Peyer's patch (tissue), 4 donors: ENCODE data around the gene RFTN2.
"Not testable (repeated sequence)": the region's sequence is repeated elsewhere in the genome, so short reads cannot be mapped to it uniquely, and the experiment has no call there.

ENCODE experiments used
- POLR2A ChIP-seq, 2 donors: fragments of 450-650 bp; IDR thresholded peaks; one replicate each; pipeline ENCODE4 v1.5.1; 2017; ENCODE audit warnings: antibody characterized with exemption in 2 of 2, mild to moderate bottlenecking in 2 of 2, moderate library complexity in 2 of 2
- TF ChIP-seq, protein P1 (sequence below), 6 experiments: fragments of 450-650 bp in 4 of 6; fragments of 200-600 bp in 2 of 6; sonication (generic) in 1 of 6; IDR thresholded peaks; one replicate each; pipeline ENCODE4 v1.5.1; 2017 to 2019; ENCODE audit warnings: antibody characterized with exemption in 6 of 6, mild to moderate bottlenecking in 3 of 6, moderate library complexity in 1 of 6

DNA sequence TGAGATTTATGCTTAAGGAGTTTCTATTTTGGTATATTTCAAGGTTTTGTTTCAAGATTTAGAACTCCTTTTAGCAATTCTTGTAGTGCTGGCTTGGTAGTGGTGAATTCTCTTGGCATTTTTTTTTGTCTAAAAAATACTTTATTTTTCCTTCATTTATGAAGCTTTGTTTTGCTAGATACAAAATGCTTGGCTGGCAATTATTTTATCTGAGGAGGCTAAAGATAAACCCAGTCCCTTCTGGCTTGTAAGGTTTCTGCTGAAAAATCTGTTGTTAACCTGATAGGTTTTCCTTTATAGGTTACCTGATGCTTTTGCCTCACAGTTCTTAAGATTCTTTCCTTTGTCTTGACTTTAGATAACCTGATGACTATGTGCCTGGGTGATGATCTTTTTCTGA is 24.3 kb upstream of the RFTN2 start:
- TF ChIP-seq, protein P1, sequence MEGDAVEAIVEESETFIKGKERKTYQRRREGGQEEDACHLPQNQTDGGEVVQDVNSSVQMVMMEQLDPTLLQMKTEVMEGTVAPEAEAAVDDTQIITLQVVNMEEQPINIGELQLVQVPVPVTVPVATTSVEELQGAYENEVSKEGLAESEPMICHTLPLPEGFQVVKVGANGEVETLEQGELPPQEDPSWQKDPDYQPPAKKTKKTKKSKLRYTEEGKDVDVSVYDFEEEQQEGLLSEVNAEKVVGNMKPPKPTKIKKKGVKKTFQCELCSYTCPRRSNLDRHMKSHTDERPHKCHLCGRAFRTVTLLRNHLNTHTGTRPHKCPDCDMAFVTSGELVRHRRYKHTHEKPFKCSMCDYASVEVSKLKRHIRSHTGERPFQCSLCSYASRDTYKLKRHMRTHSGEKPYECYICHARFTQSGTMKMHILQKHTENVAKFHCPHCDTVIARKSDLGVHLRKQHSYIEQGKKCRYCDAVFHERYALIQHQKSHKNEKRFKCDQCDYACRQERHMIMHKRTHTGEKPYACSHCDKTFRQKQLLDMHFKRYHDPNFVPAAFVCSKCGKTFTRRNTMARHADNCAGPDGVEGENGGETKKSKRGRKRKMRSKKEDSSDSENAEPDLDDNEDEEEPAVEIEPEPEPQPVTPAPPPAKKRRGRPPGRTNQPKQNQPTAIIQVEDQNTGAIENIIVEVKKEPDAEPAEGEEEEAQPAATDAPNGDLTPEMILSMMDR (IDR thresholded peaks at IDR 0.05), result not testable (repeated sequence)
- not testable (repeated sequence) for TF ChIP-seq POLR2A (IDR thresholded peaks at IDR 0.05)
